ENCODE measurements around the gene RGS6.

The RGS6 gene

GRCh38 chr14:72599579-72600470 is 667.6 kb downstream of the RGS6 start:
- no peak for DNase-seq

DNA sequence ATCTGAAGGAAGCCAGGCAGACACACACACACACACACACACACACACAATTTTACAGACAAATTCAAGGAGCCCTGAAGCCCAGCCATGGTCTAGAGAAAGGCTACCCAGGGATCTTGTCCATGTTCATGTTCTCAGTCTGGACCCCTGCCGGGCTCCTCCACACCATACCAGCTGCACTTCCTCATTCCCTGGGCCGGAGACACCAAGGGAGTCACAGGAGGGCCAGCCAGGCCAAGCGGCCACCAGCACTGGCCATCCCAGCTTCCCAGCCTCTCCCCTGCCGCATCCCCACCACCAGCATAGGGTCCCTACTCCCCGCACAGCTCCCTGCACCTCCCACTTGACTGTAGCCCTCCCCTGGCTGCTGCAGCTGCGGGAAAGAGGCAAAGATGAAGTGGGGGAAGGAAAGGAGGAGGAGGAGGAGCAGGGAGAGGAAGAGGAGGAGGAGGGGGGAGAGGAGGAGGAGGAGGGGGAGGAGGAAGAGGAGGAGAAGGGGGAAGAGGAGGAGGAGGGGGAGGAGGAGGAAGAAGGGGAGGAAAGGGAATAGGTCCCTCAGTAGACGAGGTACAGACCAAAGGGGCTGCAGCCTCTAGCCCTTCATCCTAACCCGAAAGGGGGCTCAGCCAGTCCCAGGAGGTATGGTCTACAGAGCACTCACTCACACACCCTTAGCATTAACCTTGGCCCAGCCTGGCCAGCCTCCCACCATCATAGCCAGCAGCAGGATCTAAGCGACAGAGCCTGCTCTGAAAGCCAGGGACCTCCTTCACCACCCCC is 668.5 kb downstream of the RGS6 start:
- DNase-seq = no peak

GRCh38 chr14:72603639-72604038 is 671.4 kb downstream of the RGS6 start:
- no peak for DNase-seq

GRCh38 chr14:72604133-72604532 is 671.9 kb downstream of the RGS6 start:
- DNase-seq = no peak

GRCh38 chr14:72605096-72605920 is 673.1 kb downstream of the RGS6 start:
- DNase-seq = no peak

GRCh38 chr14:72605921-72606220 is 673.6 kb downstream of the RGS6 start:
- no peak for DNase-seq

DNA sequence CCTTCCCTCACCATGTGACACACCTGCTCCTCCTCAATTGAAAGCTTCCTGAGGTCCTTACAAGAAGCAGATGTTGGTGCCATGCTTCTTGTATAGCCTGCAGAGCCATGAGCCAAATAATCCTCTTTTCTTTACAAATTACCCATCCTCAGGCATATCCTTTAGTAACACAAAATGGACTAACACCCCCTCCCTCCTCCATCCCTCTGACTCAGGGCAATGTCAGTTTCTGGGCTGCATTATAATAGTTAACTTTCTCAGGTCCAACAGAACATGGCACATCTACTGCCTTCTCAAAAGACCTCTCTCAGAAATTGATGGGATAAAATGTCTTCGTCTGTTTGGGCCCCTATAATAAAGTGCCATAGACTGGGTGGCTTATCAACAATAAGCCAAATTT is 674.6 kb downstream of the RGS6 start:
- no peak for DNase-seq

- DNase-seq = no peak
These were observed 675.3 kb downstream of the RGS6 start for GRCh38 chr14:72607386-72608130.

DNA sequence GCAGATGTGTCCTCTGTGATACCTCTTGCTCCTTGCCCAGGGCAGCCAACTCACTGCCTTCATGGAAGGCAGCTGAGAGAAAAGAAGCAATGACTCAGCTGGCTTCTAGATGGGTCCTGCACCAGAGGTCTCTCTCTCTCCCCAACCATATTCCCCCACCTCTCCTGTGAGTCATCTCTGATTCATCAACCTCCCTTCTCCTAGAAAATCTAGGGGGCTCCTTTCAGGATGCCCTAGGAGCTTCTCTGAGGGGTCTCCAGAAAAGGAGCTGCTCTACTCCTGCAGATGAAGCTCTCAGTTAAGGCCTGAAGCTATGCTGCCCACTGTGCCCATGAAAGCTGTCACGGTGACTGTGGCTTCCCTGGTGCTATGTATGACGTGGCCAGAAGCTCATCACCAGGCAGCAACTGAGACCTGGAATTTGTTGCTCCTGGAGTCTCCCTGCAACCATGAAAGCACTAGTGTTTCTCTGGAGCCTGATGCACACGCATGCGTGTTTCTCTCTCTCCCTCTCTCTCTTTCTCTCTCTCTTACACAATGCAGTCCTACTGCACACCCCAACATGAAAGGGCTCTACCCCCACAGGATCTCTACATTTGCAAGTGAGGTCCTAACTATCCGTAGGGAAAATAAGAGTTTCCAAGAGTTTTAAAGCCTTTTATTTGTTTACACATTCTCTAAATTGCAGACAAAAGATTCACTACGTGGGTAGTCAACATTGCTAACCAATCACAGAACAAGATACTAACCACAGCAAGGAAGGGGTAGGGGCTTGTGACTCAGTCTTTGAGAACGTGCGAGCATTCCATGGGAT is 676.4 kb downstream of the RGS6 start:
- DNase-seq = no peak

GRCh38 chr14:72609205-72609916 is 677.1 kb downstream of the RGS6 start:
- DNase-seq = no peak

- no peak for DNase-seq
These were observed 678.0 kb downstream of the RGS6 start for GRCh38 chr14:72610096-72610830.

DNA sequence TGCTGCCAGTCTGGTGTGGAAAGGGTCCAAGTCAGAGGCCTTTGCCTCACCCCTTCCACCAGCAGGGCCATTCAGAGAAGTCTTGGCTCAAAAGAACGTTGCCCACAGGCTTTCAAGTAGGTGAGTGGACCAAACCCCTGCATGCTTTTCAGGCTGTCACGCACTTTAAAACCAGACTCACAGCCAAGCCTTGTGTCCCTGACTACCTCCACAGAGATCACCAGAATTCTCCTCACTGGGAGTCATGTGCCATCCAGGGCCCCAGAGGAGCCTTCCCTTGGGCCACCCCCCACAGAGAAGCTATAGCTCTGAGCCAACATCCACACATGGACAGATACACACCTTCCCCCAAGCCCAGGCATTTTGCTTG is 678.6 kb downstream of the RGS6 start:
- no peak for DNase-seq

GRCh38 chr14:72611506-72611905 is 679.3 kb downstream of the RGS6 start:
- DNase-seq = no peak

DNA sequence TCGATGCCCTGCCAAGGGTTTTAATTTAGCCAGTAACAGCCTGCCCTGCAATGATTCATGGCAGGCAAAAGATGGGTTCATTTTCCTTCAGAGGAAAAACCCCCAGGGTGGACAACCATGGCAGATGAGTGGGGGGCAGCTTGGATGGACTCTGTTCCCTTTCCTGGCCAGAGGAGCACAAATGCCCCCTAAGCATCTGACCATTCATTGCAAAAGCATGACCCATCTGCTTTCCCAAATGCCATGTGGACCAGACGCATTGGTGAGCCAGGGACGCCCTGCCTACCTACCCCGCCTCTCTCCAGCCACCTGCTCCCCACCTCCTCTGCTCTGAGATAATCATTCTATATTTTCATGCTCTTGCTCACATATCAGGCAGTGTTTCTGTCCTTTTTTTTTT is 679.8 kb downstream of the RGS6 start:
- no peak for DNase-seq

GRCh38 chr14:72613231-72613974 is 681.2 kb downstream of the RGS6 start:
- DNase-seq = no peak

DNA sequence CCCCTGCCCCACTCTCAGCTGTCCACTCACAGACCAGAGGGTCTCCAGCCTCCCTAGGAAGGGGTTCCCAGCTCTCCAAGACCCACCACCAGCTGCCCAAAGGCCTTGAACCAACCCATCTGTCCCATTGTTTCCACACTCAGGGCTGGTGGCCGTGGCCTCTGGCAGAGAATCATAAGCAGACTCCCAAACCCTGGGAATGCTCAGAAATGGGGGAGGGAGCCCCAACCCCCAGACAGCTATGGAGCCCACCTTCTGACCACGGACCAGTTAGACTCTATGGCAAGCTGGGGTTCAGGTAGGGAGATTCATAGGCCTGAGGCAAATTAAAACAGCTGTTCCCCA is 681.7 kb downstream of the RGS6 start:
- no peak for DNase-seq

DNA sequence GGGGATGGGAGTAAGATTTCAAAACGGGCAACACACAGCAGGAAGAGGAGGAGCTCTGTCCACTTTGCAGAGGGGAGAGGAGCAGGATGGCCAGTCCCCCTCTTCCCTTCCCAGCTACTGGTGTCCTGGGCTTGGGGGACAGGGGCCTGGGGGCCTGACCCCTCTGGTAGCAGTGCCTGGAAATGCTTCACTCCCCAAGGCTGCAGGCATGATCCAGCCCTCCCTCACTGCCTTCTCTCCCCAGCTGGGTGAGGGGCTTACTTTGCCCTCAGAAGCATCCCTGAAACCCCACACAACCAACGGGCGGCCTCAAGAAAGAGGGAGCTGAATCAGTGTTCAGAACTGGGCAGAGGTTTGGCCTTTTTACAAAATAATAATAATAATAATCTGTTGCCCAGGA is 682.1 kb downstream of the RGS6 start:
- no peak for DNase-seq

- DNase-seq = no peak
These were observed 682.7 kb downstream of the RGS6 start for GRCh38 chr14:72614891-72615415.

DNA sequence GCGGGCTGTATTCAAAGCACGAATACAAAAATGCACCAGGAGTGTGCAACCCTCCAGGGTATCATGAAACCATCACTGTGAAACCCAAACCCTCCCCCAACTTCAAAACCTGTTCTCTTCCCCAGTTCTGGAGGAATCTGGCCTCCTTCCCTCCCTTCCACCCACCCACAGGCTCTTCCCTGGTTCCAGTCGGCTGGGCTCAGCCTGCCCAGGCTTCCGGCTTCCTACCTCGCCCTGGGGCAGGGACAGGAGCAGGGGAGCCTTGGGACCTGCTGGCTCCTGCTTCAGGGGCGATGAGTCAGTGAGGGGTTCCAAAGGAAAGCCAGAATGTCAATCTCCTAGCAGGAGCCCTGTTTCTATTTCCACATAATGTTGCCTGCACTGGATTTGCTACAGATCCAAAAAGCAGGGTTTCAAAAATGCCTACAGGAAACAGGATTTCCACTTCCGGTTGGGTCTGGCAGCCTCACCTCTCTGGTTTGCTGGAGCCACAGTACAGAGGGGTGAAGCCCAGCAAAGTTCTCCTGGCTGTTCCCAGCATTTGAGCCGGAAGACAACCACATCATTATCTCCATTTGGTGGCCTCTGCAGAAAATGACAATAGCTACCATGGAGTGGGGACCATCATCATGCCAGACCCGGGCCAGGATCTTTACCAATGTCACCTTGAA is 683.4 kb downstream of the RGS6 start:
- no peak for DNase-seq

All from DMS79 (cell line).